Progenitor cell of endocrine pancreas (in vitro differentiated cells): ENCODE data around the gene RNF6. TPM values are rescaled to one million over a fixed set of nuclear protein-coding genes. Genes with fewer than 3 reads are reported as not detected.

Experiments used
- DNase-seq: peaks from one replicate; pipeline ENCODE4 v3.0.0; 2021; ENCODE audit warnings: low spot score; ENCODE audit not compliant: unreplicated experiment
- H3K27ac Mint-ChIP-seq: 2 replicates; pipeline ENCODE4 v1.8.0; 2021; ENCODE audit warnings: mild to moderate bottlenecking, moderate library complexity, mixed read lengths
- H3K27me3 Mint-ChIP-seq: 2 replicates; pipeline ENCODE4 v1.8.0; 2021; ENCODE audit warnings: mixed read lengths
- H3K36me3 Mint-ChIP-seq: 2 replicates; pipeline ENCODE4 v1.8.0; 2022; ENCODE audit warnings: mixed read lengths; ENCODE audit not compliant: insufficient read depth
- H3K4me1 Mint-ChIP-seq: 2 replicates; pipeline ENCODE4 v1.8.0; 2021; ENCODE audit warnings: low read depth, mixed read lengths
- H3K4me3 Mint-ChIP-seq: 2 replicates; pipeline ENCODE4 v1.8.0; 2021; ENCODE audit warnings: low read depth, mild to moderate bottlenecking, moderate library complexity, mixed read lengths
- H3K9me3 Mint-ChIP-seq: 2 replicates; pipeline ENCODE4 v1.8.0; 2021; ENCODE audit warnings: low read depth, mixed read lengths
- total RNA-seq: library from RNA; stranded (reverse); gene quantifications from 2 replicates; pipeline ENCODE4 v1.2.1, GENCODE V29; 2021
- TF ChIP-seq, protein P1 (sequence below): fragments of 200-600 bp; sonication (generic); IDR thresholded peaks from one replicate; pipeline ENCODE4 v1.5.0; 2021; ENCODE audit warnings: antibody characterized with exemption, mild to moderate bottlenecking; ENCODE audit not compliant: unreplicated experiment

The RNF6 gene
- total RNA-seq, 1 donor from 2014 or later = 22.5 TPM

DNA sequence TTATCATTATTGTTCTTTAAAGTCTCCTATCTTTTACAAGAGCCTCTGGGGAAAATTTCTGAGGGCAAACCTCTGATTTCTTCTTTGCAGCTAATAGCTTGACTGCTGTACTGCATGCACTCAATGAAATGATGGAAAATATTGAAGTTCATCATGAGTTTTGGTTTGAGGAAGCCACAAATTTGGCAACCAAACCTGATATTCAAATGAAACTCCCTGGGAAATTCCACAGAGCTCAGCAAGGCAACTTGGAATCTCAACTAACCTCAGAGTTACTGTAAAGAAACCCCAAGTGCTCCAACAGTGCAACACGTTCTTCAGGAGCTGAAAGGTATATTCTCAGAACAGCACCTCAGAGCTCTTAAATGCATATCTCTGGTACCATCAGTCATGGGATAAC, 14.2 kb upstream of the RNF6 start:
- H3K9me3 Mint-ChIP-seq = no peaks in the 10 kb centered on the region
- no peak overlapping the region for H3K27ac Mint-ChIP-seq
- TF ChIP-seq, protein P1, sequence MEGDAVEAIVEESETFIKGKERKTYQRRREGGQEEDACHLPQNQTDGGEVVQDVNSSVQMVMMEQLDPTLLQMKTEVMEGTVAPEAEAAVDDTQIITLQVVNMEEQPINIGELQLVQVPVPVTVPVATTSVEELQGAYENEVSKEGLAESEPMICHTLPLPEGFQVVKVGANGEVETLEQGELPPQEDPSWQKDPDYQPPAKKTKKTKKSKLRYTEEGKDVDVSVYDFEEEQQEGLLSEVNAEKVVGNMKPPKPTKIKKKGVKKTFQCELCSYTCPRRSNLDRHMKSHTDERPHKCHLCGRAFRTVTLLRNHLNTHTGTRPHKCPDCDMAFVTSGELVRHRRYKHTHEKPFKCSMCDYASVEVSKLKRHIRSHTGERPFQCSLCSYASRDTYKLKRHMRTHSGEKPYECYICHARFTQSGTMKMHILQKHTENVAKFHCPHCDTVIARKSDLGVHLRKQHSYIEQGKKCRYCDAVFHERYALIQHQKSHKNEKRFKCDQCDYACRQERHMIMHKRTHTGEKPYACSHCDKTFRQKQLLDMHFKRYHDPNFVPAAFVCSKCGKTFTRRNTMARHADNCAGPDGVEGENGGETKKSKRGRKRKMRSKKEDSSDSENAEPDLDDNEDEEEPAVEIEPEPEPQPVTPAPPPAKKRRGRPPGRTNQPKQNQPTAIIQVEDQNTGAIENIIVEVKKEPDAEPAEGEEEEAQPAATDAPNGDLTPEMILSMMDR = no peak
- no peak overlapping the region for H3K4me3 Mint-ChIP-seq
- H3K27me3 Mint-ChIP-seq = peaks cover 16% of the 10 kb centered on the region
- H3K4me1 Mint-ChIP-seq = no peaks in the 10 kb centered on the region
- H3K36me3 Mint-ChIP-seq = no peaks in the 10 kb centered on the region
- DNase-seq = no peak

GRCh38 chr13:26230703-26231102, 8.6 kb upstream of the RNF6 start:
- H3K27me3 Mint-ChIP-seq = peaks cover 11% of the 10 kb centered on the region
- no peaks in the 10 kb centered on the region for H3K4me1 Mint-ChIP-seq
- no peaks in the 10 kb centered on the region for H3K36me3 Mint-ChIP-seq
- H3K4me3 Mint-ChIP-seq = no peak overlapping the region
- TF ChIP-seq, protein P1 = no peak
- no peaks in the 10 kb centered on the region for H3K9me3 Mint-ChIP-seq
- DNase-seq = no peak
- H3K27ac Mint-ChIP-seq = no peak overlapping the region

DNA sequence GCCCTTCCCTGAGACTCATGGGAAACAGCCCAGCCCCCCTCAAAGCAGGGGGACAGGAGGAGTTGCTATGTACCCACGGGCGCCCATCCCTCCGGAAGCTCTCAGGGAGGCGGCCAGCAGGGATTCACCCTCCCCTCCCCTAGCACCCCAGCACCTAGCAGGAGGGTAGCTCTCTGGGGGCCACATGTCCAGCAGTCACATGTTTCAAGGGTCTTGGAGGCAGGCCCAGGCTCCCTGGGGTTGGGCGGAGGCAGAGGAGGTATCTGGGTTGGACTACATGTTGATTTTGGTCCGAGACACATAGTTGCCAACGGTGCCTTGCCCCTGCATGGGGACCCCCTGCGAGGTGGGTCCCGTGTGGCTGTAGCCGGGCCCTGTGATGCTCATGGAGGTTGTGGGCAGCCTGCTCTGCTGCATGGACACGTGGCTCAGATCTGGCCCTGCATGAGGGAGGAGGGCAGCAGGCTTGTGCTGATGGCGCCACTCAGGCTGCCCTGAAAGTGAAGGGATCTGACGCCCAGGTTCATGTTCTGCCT, 7.0 kb upstream of the RNF6 start:
- H3K4me3 Mint-ChIP-seq = no peak overlapping the region
- no peak for DNase-seq
- no peaks in the 10 kb centered on the region for H3K36me3 Mint-ChIP-seq
- no peaks in the 10 kb centered on the region for H3K4me1 Mint-ChIP-seq
- H3K27me3 Mint-ChIP-seq = peaks cover 7% of the 10 kb centered on the region
- H3K27ac Mint-ChIP-seq = no peak overlapping the region
- TF ChIP-seq, protein P1 = no peak
- no peaks in the 10 kb centered on the region for H3K9me3 Mint-ChIP-seq

DNA sequence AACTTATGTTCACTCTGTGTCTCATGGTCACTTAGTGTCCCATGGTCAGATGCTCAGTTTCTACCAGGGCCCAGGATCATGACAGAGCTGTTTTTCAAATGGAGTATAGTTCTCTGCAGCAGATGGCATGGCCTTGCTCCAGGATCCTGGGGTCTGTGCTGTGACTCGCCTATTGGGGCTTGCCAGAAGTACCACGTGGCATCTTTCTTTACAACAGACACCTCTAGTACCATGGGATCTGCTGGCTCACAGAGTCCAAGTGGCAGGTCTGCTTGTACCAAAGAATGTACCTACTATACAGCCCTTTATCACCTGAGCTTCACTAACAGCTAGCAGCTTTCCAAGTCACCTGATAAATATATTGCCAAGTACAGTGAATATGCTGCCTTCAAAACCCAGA, 6.0 kb upstream of the RNF6 start:
- Mint-ChIP-seq H3K4me1 (no peaks in the 10 kb centered on the region), H3K9me3 (no peaks in the 10 kb centered on the region), H3K4me3 (no peak overlapping the region), H3K36me3 (no peaks in the 10 kb centered on the region), H3K27me3 (peaks cover 7% of the 10 kb centered on the region), H3K27ac (no peak overlapping the region)
- no peak for DNase-seq
- TF ChIP-seq, protein P1 = no peak

DNA sequence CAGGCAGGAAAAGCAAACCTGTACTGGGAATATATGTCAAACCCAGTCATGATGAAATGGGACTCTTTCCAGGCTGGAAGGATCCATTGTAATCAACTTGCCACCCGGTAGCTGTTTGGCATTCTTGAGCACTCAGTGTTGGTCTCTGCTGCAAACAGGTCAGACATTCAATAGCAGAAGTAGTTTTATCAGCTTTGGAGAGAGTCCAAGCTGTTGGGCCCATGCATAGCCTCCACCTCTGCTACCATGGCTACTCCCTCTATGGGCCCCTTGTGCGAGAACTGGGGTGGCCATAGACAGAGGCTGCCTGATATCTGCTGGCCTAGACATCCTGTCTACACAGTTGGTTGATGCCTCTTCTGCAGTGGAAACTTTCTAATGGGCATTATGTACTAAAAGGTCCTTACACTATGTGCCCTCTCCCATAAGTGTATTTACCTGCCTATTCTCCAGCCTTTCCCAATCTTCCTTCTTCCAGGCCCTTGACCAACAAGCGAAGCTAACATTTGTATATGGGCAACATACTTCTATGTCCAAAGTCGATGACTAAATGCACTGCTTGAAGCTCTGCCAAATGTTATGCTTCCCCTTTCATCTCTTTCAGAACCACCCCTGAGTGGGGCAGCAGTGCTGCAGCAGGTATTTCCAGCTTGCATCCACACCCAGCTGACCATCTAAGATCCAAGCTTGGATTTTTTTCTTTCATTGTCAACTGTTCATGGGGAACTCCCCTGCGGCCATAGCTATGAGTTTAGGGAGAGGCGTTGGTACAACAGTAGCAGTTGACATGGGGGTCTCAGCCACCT, 5.3 kb upstream of the RNF6 start:
- Mint-ChIP-seq H3K4me3 (no peak overlapping the region), H3K27ac (no peak overlapping the region), H3K9me3 (no peaks in the 10 kb centered on the region), H3K4me1 (peaks cover 7% of the 10 kb centered on the region), H3K36me3 (no peaks in the 10 kb centered on the region), H3K27me3 (peaks cover 7% of the 10 kb centered on the region)
- TF ChIP-seq, protein P1 = no peak
- no peak for DNase-seq
